HG02840 (cell line): ENCODE results near the gene CABLES2.
A peak's percentile ranks its signal among the peaks of the same experiment; 100 is the strongest.

Source experiments
- ATAC-seq: cut with Tn5 transposase; IDR thresholded peaks from one replicate; pipeline ENCODE4 v1.9.1; 2021; ENCODE audit warnings: mild to moderate bottlenecking, moderate library complexity, moderate number of reproducible peaks; ENCODE audit not compliant: unreplicated experiment, low FRiP score

The CABLES2 gene

GRCh38 chr20:62392077-62392418, 15.0 kb downstream of the CABLES2 start:
- ATAC-seq, result no peak

GRCh38 chr20:62391165-62392076, 15.7 kb downstream of the CABLES2 start:
- ATAC-seq, result no peak

- ATAC-seq, result no peak
Measured at GRCh38 chr20:62390317-62391164, 16.5 kb downstream of the CABLES2 start.

- no peak for ATAC-seq
Measured at GRCh38 chr20:62389601-62390087, 17.4 kb downstream of the CABLES2 start.

GRCh38 chr20:62388839-62389600, 18.1 kb downstream of the CABLES2 start:
- ATAC-seq, result no peak

- no peak for ATAC-seq
Measured at GRCh38 chr20:62387933-62388635, 19.0 kb downstream of the CABLES2 start.

- no peak for ATAC-seq
Measured at GRCh38 chr20:62387219-62387913, 19.7 kb downstream of the CABLES2 start.

- ATAC-seq, result peak; percentile 71
Measured at GRCh38 chr20:62386383-62387218, 20.5 kb downstream of the CABLES2 start, which contains the start of gene RPS21. RPS21 (plus strand) TSS chr20:62387103; CDS start chr20:62387339, 236 bp downstream.

- no peak for ATAC-seq
Measured at GRCh38 chr20:62382306-62383198, 24.5 kb downstream of the CABLES2 start.

GRCh38 chr20:62381842-62382241, 25.2 kb downstream of the CABLES2 start:
- no peak for ATAC-seq

GRCh38 chr20:62381202-62381797, 25.8 kb downstream of the CABLES2 start:
- no peak for ATAC-seq

- no peak for ATAC-seq
Measured at GRCh38 chr20:62378215-62378614, 28.9 kb downstream of the CABLES2 start.

GRCh38 chr20:62377615-62378178, 29.4 kb downstream of the CABLES2 start:
- no peak for ATAC-seq

GRCh38 chr20:62377064-62377461, 30.0 kb downstream of the CABLES2 start:
- ATAC-seq, result no peak

- no peak for ATAC-seq
Measured at GRCh38 chr20:62376112-62377063, 30.7 kb downstream of the CABLES2 start.
